Fibroblast of the conjunctiva (primary cell): ENCODE measurements around the gene CXCR3.
"Not testable (repeated sequence)": the region's sequence is repeated elsewhere in the genome, so short reads cannot be mapped to it uniquely, and the experiment has no call there.

Experiments
- DNase-seq: peaks from one replicate; pipeline ENCODE4 v3.0.0-alpha.2; 2010; ENCODE audit warnings: low read depth

CXCR3 gene

DNA sequence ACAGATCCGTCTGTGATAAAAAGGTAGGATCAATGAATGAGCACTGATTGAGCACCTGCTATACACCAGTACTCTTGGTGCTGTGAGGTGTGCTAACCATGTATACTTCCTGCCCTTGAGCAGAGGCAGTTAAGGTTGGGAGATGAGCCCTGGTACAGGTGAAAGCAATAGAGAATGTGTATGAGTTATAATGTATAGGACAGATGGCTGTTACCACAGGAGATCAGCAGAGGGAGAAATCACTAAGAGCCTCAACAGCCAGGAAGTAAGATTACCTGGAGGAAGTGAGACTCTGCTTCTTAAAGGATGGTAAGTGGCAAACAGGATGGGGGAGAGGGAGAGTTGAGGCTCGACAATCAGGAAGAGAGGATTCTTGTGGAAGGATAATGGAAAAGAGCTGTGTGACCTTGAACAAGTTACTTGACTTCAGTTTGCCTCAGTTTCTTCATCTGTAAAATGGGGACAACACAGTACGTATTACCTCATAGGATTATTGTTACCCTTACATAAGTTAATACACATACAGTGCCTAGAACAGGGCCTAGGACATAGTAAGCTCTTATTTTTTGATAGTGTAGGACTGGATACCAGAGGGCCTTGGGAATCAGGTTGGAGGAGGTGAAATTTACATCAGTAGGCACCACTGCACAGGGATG is 9.1 kb downstream of the CXCR3 start:
- DNase-seq: no peak

DNA sequence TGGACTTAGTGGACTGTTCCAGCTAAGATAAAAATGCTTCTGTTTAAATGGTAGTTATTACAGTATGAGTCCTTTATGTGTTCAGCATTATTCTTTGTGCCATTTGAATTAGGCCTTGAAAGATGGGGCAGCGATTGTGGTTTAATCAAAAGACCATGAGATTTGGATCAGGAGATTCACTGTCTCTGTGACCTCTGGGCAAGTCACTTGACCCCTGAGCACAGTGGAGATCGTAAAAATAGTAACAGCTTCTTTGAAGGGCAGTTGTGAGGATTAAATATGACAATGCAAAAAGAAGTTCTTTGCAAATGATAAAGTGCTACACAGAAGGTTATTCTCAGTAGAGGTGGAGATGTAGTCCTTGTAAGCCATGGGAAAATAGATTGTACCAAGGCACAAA is 10.8 kb downstream of the CXCR3 start:
- DNase-seq: no peak

DNA sequence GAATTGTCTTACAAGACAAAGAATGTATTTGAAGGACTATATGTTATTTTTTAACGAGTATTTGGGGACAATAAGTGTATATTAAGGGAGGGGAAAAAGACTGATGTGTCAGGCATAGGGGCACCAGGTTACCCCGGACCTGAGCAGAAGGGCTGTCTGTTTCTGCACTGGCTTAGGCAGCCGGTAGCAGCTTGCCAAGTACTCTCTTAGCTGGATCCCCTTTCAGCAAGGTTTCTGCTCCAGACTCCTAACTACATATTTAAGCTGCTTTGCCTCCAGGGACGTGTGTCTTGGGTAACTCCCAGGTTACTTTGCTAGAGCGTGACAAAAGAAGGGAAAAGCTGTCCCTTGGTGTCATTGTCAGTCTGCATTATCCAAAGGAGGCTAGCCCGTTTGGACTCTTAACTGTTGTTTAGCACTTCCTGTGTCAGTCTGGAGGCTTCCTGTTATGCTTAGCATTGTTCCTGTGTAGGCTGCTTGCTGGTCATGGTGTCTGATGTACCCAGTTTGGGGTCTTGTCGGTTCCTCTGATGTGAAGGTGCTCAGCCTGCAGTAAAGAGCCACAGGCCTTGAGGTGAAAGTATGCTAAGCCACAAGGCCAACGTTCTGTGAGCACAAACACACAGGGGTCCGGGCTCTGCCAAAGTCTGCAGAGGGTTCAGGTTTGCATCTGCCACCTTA is 11.6 kb downstream of the CXCR3 start:
- no peak for DNase-seq

DNA sequence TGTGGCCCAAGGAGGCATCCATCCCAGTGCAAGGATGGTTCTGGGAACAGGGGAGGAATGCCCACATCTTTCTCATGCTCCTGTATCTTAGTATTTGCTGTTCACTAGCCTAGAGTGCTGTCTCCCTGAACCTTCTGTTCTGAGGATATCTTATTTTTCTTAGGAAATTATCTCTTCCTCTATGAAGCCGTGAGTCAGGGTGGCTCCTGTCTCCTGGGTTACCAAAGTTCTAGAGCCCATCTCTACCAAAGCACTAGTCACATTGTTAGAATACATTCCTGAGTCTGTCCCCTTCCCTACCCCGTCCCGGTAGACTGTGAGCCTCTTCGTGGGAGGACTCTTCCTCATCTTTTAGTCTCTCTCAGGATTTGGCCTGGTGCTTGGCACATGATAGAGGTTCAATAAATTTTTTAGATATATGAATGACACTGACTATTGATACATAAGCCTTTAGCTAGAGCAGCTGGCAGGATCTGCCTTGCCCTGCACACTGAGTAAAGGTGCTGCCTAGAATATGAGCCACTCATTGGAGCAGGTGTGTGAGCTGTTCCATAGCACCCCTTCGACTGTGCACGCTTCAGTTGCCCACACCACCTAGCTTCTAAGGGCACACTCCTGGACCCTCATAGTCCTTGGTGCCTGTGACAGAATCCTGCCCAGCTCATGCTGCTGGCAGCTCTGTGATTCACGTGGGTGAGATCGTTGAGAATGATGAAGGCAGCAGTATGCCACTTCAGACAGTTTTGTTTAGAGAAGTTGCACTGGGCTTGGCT is 13.3 kb downstream of the CXCR3 start:
- DNase-seq: no peak

DNA sequence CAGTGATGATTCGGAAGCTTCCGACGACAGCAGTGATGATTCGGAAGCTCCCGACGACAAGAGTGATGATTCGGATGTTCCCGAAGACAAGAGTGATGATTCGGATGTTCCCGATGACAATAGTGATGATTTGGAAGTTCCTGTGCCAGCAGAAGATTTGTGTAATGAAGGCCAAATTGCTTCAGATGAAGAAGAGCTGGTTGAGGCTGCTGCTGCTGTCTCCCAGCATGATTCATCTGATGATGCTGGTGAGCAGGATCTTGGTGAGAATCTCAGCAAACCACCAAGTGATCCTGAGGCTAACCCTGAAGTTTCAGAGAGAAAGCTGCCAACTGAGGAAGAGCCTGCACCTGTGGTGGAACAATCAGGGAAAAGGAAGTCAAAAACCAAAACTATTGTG is 14.2 kb downstream of the CXCR3 start:
- no peak for DNase-seq

DNA sequence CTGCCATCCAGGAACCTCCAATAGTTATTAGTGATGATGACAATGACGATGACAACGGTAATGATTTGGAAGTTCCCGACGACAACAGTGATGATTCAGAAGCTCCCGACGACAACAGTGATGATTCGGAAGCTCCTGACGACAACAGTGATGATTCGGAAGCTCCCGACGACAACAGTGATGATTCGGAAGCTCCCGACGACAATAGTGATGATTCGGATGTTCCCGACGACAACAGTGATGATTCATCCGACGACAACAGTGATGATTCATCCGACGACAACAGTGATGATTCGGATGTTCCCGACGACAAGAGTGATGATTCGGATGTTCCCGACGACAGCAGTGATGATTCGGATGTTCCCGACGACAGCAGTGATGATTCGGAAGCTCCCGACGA is 14.7 kb downstream of the CXCR3 start:
- DNase-seq: no peak

DNA sequence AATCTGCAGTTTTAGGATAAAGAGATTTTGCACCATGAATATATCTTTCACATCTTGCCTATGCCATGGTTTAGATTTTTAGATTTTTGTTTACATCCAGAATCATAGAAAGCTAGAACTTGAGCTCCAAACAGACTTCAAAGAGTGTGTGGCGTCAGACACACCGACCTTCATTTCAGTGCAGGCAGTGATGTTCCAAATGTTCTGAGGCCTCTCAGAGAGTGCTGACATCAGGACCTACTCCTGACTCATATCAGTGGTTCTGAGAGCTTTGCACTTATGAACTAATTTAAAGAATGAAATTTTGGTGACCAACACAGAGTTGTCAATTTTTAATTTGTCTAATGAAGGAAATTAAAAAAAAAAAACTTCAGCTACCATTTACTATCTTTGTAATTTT is 18.3 kb downstream of the CXCR3 start:
- no peak for DNase-seq

DNA sequence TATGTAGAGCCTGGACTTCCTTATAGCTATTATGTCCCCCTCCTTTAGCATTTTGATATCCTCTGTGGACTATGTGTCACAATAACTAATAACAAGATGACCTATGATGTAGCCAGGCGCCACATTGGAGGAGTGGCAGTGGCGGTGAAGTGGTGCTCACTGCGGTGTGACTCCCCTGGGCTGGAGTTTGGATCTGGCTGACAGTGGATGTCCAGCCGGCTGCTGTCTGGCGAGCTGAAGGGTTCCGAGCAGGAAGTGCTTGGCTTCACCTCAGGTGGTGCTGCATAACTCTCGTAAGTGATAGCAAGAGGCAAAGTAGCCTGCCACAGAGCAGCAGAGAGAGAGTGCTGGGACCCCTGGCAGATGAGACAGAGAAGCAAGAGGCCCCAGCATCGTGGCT is 25.1 kb downstream of the CXCR3 start:
- not testable (repeated sequence) for DNase-seq

DNA sequence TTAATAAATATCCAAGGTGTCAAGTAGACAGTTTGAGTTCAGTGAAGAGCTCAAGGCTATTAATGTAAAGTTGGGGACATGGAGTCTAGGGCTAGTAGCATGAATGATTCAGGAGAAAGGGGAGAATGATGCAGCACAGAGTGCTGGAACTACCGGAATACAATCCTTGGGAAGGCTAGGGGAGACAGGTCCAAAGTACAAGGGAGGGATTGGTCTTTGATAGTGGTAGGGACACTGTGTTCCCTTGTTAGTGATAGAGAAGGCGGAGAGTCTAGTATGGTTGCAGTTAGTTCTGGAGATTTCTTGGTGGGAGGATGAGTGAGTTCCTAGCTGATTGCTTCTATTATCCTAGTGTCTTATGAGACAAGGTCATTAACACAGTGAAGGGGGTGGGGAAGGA is 31.4 kb downstream of the CXCR3 start:
- no peak for DNase-seq

DNA sequence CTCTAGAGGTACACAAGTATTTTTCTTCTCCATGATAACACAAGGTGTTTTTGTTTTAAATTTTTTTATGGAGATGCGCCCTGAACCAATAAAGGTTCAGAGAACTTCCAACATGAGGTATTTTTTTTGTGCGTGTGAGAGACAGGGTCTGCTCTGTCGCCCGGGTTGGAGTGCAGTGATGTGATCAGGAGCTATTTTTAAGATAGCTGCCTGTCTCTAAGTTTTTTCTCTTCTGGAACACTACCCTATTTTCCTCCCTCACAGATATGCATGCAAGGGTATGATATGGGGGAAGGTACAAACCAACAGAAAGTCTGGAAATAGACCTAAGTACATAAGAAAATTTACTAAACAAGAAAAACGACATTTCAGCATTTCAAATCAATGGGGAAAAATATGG is 37.1 kb downstream of the CXCR3 start:
- DNase-seq: no peak

DNA sequence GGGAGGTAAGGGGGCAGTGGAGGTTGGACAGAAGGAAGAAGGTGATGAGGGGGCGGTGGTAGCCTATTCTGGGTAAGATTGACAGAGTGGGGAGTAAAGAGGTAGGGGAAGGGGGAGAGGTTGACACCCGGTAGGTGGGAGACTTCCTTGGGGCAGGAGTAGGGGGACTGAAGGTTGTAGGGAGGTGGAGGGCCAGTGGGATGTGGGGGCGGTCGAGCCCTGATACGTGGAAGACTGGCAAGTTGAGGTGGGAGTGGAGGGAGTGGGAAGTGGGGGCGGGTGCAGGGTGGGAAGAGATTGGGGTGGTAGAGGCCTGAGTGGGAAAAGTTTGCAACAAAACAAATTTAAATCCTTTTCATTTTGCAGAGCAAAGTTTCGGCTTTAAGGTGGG is 38.3 kb downstream of the CXCR3 start:
- DNase-seq: no peak

DNA sequence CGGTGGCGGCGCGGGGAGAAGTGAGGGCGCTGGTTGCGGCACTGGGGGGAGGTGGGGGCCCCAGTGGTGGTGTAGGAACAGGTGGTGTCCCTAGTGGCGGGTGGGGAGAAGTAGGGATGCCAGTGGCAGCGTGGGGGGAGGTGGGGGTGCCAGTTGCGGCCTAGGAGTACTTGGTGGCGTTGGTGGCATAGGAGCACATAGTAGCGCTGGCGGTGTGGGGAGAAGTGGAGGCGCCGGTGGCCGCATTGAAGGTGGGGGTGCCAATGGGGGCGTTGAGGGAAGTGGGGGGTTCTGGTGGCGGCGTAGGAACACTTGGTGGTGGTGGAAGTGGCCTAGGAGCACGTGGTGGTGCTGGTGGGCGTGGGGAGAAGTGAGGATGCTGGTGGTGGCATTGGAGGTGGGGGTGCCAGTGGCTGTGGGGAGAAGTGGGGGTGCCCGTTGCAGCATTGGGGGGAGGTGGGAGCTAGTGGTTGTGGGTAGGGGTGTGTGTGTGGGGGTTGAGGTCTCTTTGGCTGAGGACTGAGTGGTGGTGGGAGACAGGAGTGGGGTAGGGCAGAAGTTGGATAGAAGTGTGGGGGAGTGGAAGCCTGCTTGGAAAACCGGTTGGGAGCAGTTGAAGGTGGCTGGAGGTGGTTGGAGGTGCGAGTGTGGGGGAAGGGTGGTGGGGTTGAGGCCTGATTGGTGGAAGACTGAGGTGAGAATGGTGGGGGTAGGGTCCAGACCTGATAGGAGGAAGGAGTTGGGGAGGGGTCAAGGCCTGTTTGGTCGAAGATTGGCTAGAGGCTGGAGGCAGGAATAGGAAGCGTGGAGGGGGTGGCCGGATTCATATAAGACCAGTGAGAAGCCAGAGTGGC is 38.9 kb downstream of the CXCR3 start:
- no peak for DNase-seq

DNA sequence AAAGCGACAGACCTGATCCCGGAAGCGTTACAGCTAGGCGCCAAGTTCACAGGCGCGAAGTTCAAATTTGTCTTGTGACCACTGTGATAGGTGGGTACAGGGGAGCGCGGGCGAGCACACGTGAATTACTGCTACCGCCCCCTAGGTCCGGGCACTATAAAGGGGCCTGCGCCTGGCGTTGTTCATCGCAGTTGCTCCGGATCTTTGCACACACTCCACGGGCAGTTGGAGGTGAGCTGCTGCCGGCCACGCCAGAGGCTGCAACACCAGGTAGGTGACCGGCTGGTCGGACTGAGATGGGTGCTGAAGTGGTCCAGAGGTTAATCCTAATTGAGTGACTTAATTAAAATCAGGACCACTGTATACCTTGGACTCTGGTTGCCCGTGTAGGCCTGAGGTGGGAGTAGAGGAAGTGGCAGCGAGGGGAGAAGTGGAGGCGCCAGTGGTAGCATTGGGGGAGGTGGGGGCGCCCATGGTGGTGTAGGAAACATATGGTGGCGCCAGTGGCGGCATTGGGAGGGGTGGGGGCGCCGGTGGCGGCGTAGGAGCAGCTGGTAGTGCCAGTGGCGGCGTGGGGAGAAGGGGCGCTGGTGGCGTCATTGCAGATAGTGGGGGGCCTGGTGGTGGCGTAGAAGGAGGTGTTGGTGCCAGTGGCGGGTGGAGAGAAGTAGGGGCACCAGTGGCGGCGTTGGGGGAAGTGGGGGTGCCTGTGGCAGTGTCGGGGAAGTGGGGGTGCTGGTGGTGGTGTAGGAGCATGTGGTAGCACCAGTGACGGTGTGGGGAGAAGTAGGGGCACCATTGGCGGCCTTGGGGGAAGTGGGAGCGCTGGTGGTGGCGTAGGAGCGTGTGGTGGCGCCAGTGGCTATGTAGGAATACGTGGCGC is 39.8 kb downstream of the CXCR3 start, which contains the start of gene GCNA:
GCNA (plus strand) TSS at position 185 of the 883 bp plus-strand sequence. CDS start 2,385 bp downstream, outside the sequence.
- no peak for DNase-seq

DNA sequence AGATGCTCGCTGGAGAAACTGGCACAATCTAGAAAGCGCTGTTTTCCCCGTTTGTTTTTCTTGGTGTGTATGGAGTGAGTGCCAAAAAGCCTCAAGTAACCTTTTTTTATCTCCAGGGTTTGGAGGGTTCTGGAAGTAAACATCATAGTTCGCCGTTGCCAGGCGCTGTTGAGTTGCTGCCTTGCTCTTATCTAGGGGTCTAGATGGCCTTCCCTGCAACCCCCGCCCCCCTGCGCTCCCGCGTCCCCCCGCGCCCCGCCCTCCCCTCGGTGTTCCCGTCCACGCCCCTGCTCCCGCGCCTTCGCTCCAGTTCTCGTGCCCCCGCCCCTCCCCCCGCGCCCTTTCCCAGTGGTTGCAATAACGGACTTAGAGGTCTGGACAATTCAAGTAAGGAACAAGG is 40.6 kb downstream of the CXCR3 start:
- no peak for DNase-seq

DNA sequence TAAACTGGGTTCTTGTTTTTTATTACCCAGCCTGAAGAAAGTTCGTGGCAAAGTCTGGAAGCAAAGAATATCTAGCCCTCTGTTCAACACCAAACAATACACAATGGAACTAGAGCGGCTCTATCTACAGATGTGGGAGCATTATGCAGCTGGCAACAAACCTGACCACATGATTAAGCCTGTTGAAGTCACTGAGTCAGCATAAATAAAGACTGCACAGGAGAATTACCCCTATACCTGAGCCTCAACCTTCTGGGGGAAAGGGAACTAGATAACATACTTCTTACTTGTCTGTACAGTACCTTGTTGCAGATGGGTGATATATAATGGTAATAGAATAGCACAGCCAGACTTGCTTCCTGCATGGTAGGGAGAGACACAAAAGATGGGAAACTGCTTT is 44.7 kb downstream of the CXCR3 start:
- no peak for DNase-seq

DNA sequence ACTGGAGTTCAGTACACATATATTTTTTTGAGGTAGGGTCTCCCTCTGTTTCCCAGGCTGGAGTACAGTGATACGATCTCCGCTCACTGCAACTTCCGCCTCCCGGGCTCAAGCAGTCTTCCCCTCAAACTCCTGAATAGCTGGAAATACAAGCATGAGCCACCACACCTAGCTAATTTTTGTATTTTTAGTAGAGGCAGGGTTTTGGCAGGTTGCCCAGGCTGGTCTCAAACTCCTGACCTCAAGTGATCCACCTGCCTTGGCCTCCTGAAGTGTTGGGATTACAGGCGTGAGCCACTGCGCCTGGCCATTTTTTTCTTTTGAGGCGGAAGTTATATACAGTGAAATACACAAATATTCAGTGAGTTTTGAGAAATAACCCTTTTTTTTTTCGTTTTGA is 46.9 kb downstream of the CXCR3 start:
- not testable (repeated sequence) for DNase-seq
